ENCODE measurements around the gene GRIK1.
A peak's percentile ranks its signal among the peaks of the same experiment; 100 is the strongest.

GRIK1 gene

GRCh38 chr21:29875873-29876272 is 63.9 kb downstream of the GRIK1 start:
- no peak for ATAC-seq
- peaks cover 5% of the 10 kb centered on the region for H3K27me3 Mint-ChIP-seq
- no peaks in the 10 kb centered on the region for H3K36me3 Mint-ChIP-seq
- no peaks in the 10 kb centered on the region for H3K9me3 Mint-ChIP-seq
- no peak overlapping the region for H3K27ac Mint-ChIP-seq
- no peak overlapping the region for H3K4me3 Mint-ChIP-seq
- no peaks in the 10 kb centered on the region for H3K4me1 Mint-ChIP-seq

DNA sequence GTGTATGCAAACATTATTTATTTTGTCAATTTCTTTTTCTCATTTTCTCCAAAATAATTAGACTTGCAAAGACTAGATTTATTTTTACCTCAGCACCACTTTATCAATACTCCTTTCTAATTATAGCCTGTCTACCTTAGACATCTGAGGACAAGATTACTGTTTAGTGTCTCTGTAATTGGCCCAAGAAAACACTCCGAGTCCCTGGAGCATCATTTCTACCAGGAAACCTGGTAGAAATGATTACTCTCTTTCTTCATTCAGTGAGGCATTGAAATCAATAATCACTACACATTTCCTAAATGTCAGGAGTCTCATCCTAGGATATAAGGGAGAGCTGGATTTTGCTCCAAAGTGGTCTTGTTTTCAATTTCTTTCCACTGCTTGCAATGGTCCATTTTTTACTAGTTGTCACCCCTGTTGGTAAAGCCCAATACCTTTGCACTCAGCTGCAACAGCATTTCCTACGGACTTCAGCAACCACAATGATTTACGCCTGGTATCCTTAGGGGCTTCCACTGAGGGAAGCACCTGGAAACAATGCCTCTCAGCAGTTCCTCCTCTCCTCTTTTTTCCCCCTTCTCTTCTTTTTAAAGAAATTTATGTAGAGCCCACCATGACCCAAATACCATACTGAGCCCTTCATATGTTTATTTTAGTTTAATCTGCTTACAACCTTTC is 64.6 kb downstream of the GRIK1 start:
- Mint-ChIP-seq H3K27ac (no peak overlapping the region), H3K36me3 (no peaks in the 10 kb centered on the region), H3K9me3 (no peaks in the 10 kb centered on the region), H3K4me1 (no peaks in the 10 kb centered on the region), H3K4me3 (no peak overlapping the region), H3K27me3 (peaks cover 5% of the 10 kb centered on the region)
- ATAC-seq = no peak

DNA sequence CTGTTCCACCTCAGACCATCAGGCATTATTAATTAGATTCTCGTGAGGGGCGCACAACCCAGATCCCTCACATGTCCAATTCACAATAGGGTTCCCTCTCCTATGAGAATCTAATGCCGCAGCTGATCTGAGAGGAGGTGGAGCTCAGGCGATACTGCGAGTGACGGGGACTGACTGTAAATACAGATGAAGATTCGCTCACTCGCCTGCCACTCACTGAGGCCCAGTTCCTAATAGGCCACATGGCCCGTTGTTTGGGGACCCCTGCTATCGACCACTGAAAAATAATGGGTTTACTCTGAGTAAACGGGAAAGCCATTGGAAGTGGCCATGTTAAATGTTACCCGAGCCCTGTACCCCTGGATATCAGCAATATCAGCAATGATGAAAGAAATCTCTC is 65.9 kb downstream of the GRIK1 start:
- Mint-ChIP-seq H3K4me1 (no peaks in the 10 kb centered on the region), H3K4me3 (no peak overlapping the region), H3K9me3 (no peaks in the 10 kb centered on the region), H3K36me3 (no peaks in the 10 kb centered on the region), H3K27ac (no peak overlapping the region), H3K27me3 (peaks cover 5% of the 10 kb centered on the region)
- no peak for ATAC-seq

DNA sequence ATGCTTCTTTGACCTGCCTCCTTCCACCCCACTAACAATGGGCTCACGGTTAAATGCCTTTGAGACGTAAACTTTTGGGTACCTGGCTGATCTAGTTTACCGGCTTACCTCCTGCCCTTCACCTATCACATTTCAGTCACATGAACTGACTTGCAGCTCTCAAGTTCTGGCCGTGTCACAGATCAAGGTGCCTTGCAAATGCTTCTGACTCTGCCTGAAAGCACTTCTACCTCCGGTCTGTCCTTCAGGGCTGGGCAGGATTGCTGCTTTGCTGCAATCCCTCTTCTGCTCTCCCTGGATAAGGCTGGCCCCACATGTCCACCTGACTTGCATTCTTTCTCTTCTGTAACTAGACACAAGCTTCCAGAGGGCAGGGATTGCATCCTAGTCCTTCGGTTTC is 69.0 kb downstream of the GRIK1 start:
- Mint-ChIP-seq H3K36me3 (no peaks in the 10 kb centered on the region), H3K4me1 (no peaks in the 10 kb centered on the region), H3K9me3 (no peaks in the 10 kb centered on the region), H3K27ac (no peak overlapping the region), H3K27me3 (peaks cover 10% of the 10 kb centered on the region), H3K4me3 (no peak overlapping the region)
- ATAC-seq = no peak

GRCh38 chr21:29867796-29868195 is 72.0 kb downstream of the GRIK1 start:
- no peaks in the 10 kb centered on the region for H3K9me3 Mint-ChIP-seq
- H3K27me3 Mint-ChIP-seq = peaks cover 26% of the 10 kb centered on the region
- ATAC-seq = no peak
- H3K36me3 Mint-ChIP-seq = no peaks in the 10 kb centered on the region
- H3K4me1 Mint-ChIP-seq = no peaks in the 10 kb centered on the region
- H3K4me3 Mint-ChIP-seq = no peak overlapping the region
- no peak overlapping the region for H3K27ac Mint-ChIP-seq

- H3K36me3 Mint-ChIP-seq = no peaks in the 10 kb centered on the region
- no peaks in the 10 kb centered on the region for H3K9me3 Mint-ChIP-seq
Measured at GRCh38 chr21:29860346-29860745, 79.5 kb downstream of the GRIK1 start.

GRCh38 chr21:29857150-29857549 is 82.6 kb downstream of the GRIK1 start:
- H3K27ac Mint-ChIP-seq = no peak overlapping the region

More at GRCh38 chr21:29860346-29860745, 79.5 kb downstream of the GRIK1 start:
- H3K4me3 Mint-ChIP-seq = no peak overlapping the region
- no peak for ATAC-seq
- peaks cover 16% of the 10 kb centered on the region for H3K27me3 Mint-ChIP-seq
- no peak overlapping the region for H3K27ac Mint-ChIP-seq
- H3K4me1 Mint-ChIP-seq = no peaks in the 10 kb centered on the region

DNA sequence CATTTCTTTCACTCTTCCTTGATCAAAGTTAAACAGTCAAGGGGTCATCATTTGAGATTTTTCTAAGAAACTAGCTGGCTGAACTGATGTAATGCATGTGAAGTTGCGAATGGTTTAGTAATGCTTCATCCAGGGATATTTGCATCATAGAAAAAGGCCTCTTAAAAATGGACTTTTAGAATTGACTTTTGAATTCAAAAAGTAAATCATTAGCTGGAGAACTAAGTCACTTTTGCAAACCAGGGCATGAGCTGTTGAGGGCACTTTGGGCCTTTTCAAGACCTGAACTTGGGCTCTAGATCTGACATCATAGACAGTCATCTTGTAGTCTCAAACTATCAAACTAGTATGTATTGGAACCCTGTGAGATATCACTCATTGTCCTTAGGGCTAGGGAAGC is 85.0 kb downstream of the GRIK1 start:
- no peak overlapping the region for H3K27ac Mint-ChIP-seq
- H3K9me3 Mint-ChIP-seq = no peaks in the 10 kb centered on the region
- no peaks in the 10 kb centered on the region for H3K27me3 Mint-ChIP-seq
- no peaks in the 10 kb centered on the region for H3K4me1 Mint-ChIP-seq
- no peak for ATAC-seq
- H3K4me3 Mint-ChIP-seq = no peak overlapping the region
- no peaks in the 10 kb centered on the region for H3K36me3 Mint-ChIP-seq

More at GRCh38 chr21:29857150-29857549, 82.6 kb downstream of the GRIK1 start:
- Mint-ChIP-seq H3K27me3 (no peaks in the 10 kb centered on the region), H3K4me1 (no peaks in the 10 kb centered on the region), H3K9me3 (no peaks in the 10 kb centered on the region), H3K4me3 (no peak overlapping the region), H3K36me3 (no peaks in the 10 kb centered on the region)
- no peak for ATAC-seq

DNA sequence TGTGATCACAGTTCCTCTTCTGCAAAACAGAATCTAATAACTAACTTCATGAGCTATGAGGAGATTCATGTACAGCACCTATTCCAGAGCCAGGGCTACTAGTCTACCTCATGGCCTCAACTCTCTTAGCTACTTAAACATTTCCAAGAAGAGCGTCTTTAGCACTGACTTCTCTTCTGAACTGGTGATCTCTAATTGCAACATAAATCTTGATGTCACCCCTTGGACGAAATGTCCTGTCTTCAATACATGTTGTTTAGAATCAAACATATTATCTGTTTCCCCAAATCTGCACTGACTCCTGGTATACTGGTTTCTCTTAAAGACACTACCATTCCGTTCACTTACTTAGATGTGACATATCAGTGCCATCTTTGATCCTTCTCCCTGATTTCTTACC is 88.2 kb downstream of the GRIK1 start:
- Mint-ChIP-seq H3K36me3 (no peaks in the 10 kb centered on the region), H3K27ac (no peak overlapping the region), H3K9me3 (no peaks in the 10 kb centered on the region), H3K27me3 (peaks cover 16% of the 10 kb centered on the region), H3K4me3 (no peak overlapping the region), H3K4me1 (no peaks in the 10 kb centered on the region)
- no peak for ATAC-seq

DNA sequence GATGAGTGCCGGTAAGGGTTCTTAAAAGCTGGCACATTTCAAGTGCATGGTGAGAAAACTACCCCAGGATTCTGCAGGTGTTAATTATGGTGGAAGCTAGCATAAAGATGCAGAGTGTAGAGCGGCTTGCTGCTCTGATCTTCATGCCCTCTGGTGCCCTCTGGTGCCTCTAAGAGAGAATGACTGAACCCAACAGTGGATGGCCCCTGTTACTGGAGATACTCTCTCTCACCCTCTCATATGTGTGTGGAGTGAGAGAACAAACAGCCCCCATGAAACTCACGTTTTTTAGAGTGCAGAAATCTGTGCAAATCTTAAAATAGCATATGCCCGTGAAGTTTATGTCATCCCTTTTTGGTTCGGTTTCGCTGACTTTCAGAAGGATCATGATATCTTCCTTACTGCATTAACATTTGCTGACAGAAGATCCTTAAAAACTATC is 90.0 kb downstream of the GRIK1 start:
- Mint-ChIP-seq H3K27ac (no peak overlapping the region), H3K27me3 (peaks cover 32% of the 10 kb centered on the region), H3K36me3 (no peaks in the 10 kb centered on the region), H3K4me1 (no peaks in the 10 kb centered on the region), H3K4me3 (no peak overlapping the region), H3K9me3 (no peaks in the 10 kb centered on the region)
- ATAC-seq = peak; percentile 79

- Mint-ChIP-seq H3K36me3 (no peaks in the 10 kb centered on the region), H3K27me3 (peaks cover 39% of the 10 kb centered on the region), H3K27ac (no peak overlapping the region), H3K9me3 (no peaks in the 10 kb centered on the region), H3K4me1 (no peaks in the 10 kb centered on the region), H3K4me3 (no peak overlapping the region)
- no peak for ATAC-seq
Measured at GRCh38 chr21:29843804-29844203, 96.0 kb downstream of the GRIK1 start.

DNA sequence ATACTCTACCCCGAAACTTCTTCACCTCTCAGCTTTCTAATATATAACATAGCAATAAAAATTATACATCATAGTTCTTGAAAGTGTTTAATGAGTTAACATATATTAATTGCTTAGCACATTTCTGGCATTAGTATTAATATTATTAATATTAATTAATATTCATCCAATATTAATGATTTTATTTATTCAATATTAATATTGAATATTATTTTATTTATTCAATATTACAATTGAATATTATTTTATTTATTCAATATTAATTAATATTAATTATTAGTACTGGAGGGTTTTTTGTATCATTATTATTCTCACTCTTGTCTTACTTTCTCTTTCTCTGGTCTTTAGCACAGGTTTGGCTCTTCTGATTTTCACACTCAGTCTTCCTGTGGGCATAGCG is 105.2 kb downstream of the GRIK1 start:
- no peaks in the 10 kb centered on the region for H3K27me3 Mint-ChIP-seq
- H3K4me1 Mint-ChIP-seq = no peaks in the 10 kb centered on the region
- H3K36me3 Mint-ChIP-seq = no peaks in the 10 kb centered on the region
- ATAC-seq = no peak
- H3K27ac Mint-ChIP-seq = no peak overlapping the region
- no peak overlapping the region for H3K4me3 Mint-ChIP-seq
- H3K9me3 Mint-ChIP-seq = peaks cover 24% of the 10 kb centered on the region

GRCh38 chr21:29832217-29832616 is 107.6 kb downstream of the GRIK1 start:
- no peaks in the 10 kb centered on the region for H3K4me1 Mint-ChIP-seq

GRCh38 chr21:29829564-29830275 is 110.1 kb downstream of the GRIK1 start:
- Mint-ChIP-seq H3K36me3 (no peaks in the 10 kb centered on the region), H3K27ac (no peak overlapping the region)
- no peak for ATAC-seq

More at GRCh38 chr21:29832217-29832616, 107.6 kb downstream of the GRIK1 start:
- Mint-ChIP-seq H3K4me3 (no peak overlapping the region), H3K27me3 (no peaks in the 10 kb centered on the region), H3K36me3 (no peaks in the 10 kb centered on the region), H3K9me3 (peaks cover 27% of the 10 kb centered on the region), H3K27ac (no peak overlapping the region)
- no peak for ATAC-seq

GRCh38 chr21:29827647-29828046 is 112.1 kb downstream of the GRIK1 start:
- H3K27ac Mint-ChIP-seq = no peak overlapping the region
- no peaks in the 10 kb centered on the region for H3K36me3 Mint-ChIP-seq
- no peaks in the 10 kb centered on the region for H3K4me1 Mint-ChIP-seq
- H3K4me3 Mint-ChIP-seq = no peak overlapping the region
- H3K9me3 Mint-ChIP-seq = peaks cover 17% of the 10 kb centered on the region
- no peaks in the 10 kb centered on the region for H3K27me3 Mint-ChIP-seq
- no peak for ATAC-seq

More at GRCh38 chr21:29829564-29830275, 110.1 kb downstream of the GRIK1 start:
- Mint-ChIP-seq H3K27me3 (no peaks in the 10 kb centered on the region), H3K9me3 (peaks cover 27% of the 10 kb centered on the region), H3K4me3 (no peak overlapping the region), H3K4me1 (no peaks in the 10 kb centered on the region)

GRCh38 chr21:29827236-29827635 is 112.6 kb downstream of the GRIK1 start:
- H3K9me3 Mint-ChIP-seq = peaks cover 14% of the 10 kb centered on the region
- no peak overlapping the region for H3K27ac Mint-ChIP-seq
- no peaks in the 10 kb centered on the region for H3K27me3 Mint-ChIP-seq
- H3K36me3 Mint-ChIP-seq = no peaks in the 10 kb centered on the region
- ATAC-seq = no peak
- H3K4me1 Mint-ChIP-seq = no peaks in the 10 kb centered on the region
- H3K4me3 Mint-ChIP-seq = no peak overlapping the region

All from stimulated activated memory B cell treated with anti-CD40 and anti-IgM and Interleukin-4, amounts not matched to agents 10 μg/mL and 1 μg/mL and 100 μg/mL, for 72 hours (primary cell).